Breast epithelium (tissue), 4 donors: Measurements from ENCODE around the gene GPC6. TPM values are rescaled to one million over a fixed set of nuclear protein-coding genes. Genes with fewer than 3 reads are reported as not detected.

ENCODE experiments used
- DNase-seq, 2 donors: peaks; one replicate each; pipeline ENCODE4 v3.0.0-alpha.2; 2019; ENCODE audit warnings: low spot score in 2 of 2
- H3K27ac ChIP-seq, 2 donors: fragments of 200-600 bp; sonication (generic) in 1 of 2; one replicate each; pipeline ENCODE4 v1.5.1; 2016 to 2019; ENCODE audit warnings: mild to moderate bottlenecking in 1 of 2
- H3K27me3 ChIP-seq, 2 donors: fragments of 200-600 bp; sonication (generic) in 1 of 2; one replicate each; pipeline versions ENCODE4 v1.5.1 to v1.6.0; 2017 to 2019; ENCODE audit warnings: control low read depth in 1 of 2, mild to moderate bottlenecking in 1 of 2
- H3K36me3 ChIP-seq: fragments of 200-600 bp; one replicate; pipeline ENCODE4 v1.5.1; 2019
- H3K4me1 ChIP-seq, 2 donors: fragments of 200-600 bp; sonication (generic); one replicate each; pipeline ENCODE4 v1.5.1; 2016 to 2019; ENCODE audit warnings: control low read depth in 1 of 2
- H3K4me3 ChIP-seq, 3 donors: fragments of 200-600 bp; sonication (generic); 1 replicate in 2 of 3; 2 replicates in 1 of 3; pipeline ENCODE4 v1.5.1; 2016 to 2019; ENCODE audit warnings: mild to moderate bottlenecking in 3 of 3, moderate library complexity in 2 of 3
- H3K9me3 ChIP-seq, 2 donors: fragments of 200-600 bp; sonication (generic) in 1 of 2; one replicate each; pipeline ENCODE4 v1.5.1; 2016 to 2019; ENCODE audit warnings: control low read depth in 1 of 2
- CTCF ChIP-seq, 3 donors: fragments of 450-650 bp; IDR thresholded peaks; one replicate each; pipeline ENCODE4 v1.5.1; 2016 to 2017; ENCODE audit warnings: antibody characterized with exemption in 3 of 3, mild to moderate bottlenecking in 3 of 3, moderate library complexity in 3 of 3
- POLR2A ChIP-seq: fragments of 450-650 bp; IDR thresholded peaks from one replicate; pipeline ENCODE4 v1.6.1; 2016; ENCODE audit warnings: antibody characterized with exemption, mild to moderate bottlenecking, moderate library complexity
- POLR2AphosphoS5 ChIP-seq, 3 donors: sonication (generic); formaldehyde crosslinking; IDR thresholded peaks; one replicate each; pipeline ENCODE4 v1.6.1; 2017; ENCODE audit warnings: antibody characterized with exemption in 3 of 3
- intact Hi-C: fragments of 100-400 bp; cut with DNase I; formaldehyde crosslinking; loops from one replicate; pipeline ENCODE4 v1.15.1; 2023; ENCODE audit warnings: low total_unique reads
- total RNA-seq, 3 donors: library from RNA; depleted of rRNA; stranded (reverse); fragments of >200 nt; gene quantifications; one replicate each; pipeline ENCODE4 v1.1.0, GENCODE V29; 2016

GPC6 gene
- total RNA-seq, 3 donors from 2014 or later, result 3.5 to 44.0 (median 4.9) TPM

GRCh38 chr13:94119360-94119936 is 892.8 kb downstream of the GPC6 start:
- Histone ChIP-seq H3K4me3 (no peak overlapping the region), H3K36me3 (no peaks in the 10 kb centered on the region), H3K27me3 (no peaks in the 10 kb centered on the region), H3K27ac (no peak overlapping the region), H3K4me1 (no peaks in the 10 kb centered on the region), H3K9me3 (no peaks in the 10 kb centered on the region)
- TF ChIP-seq POLR2AphosphoS5 (IDR thresholded peaks at IDR 0.05) (no peak), CTCF (IDR thresholded peaks at IDR 0.05) (no peak), POLR2A (no peak)
- DNase-seq, result no peak
- intact Hi-C loops, result no loop called here

DNA sequence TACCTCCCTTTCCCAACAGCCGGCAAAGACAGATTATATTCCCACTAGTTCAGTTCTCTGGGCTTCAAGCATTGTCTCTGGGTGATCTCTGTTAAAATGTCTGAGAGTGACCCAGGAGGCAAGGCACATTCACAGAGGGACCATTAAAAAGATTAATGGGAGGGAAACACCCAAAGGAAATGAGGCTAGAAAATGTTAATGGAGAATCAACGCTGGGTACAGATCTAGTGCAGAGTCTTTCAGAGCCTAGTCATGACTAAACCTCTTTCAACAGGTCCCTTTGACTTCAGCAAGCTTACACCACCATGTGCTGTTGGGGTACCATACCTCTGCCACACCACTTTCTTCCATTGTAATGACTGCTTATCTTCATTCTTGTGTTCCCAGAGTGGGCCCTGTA is 894.3 kb downstream of the GPC6 start:
- Histone ChIP-seq H3K36me3 (no peaks in the 10 kb centered on the region), H3K27me3 (no peaks in the 10 kb centered on the region), H3K4me1 (no peaks in the 10 kb centered on the region), H3K4me3 (no peak overlapping the region), H3K27ac (no peak overlapping the region), H3K9me3 (no peaks in the 10 kb centered on the region)
- intact Hi-C loops, result no loop called here
- TF ChIP-seq POLR2AphosphoS5 (IDR thresholded peaks at IDR 0.05) (no peak), CTCF (IDR thresholded peaks at IDR 0.05) (no peak), POLR2A (no peak)
- no peak for DNase-seq

- H3K27me3 ChIP-seq, result no peaks in the 10 kb centered on the region
- TF ChIP-seq CTCF (IDR thresholded peaks at IDR 0.05) (no peak), POLR2A (no peak), POLR2AphosphoS5 (IDR thresholded peaks at IDR 0.05) (no peak)
- intact Hi-C loops, result no loop called here
Measured at GRCh38 chr13:94121686-94122085, 895.1 kb downstream of the GPC6 start.

DNA sequence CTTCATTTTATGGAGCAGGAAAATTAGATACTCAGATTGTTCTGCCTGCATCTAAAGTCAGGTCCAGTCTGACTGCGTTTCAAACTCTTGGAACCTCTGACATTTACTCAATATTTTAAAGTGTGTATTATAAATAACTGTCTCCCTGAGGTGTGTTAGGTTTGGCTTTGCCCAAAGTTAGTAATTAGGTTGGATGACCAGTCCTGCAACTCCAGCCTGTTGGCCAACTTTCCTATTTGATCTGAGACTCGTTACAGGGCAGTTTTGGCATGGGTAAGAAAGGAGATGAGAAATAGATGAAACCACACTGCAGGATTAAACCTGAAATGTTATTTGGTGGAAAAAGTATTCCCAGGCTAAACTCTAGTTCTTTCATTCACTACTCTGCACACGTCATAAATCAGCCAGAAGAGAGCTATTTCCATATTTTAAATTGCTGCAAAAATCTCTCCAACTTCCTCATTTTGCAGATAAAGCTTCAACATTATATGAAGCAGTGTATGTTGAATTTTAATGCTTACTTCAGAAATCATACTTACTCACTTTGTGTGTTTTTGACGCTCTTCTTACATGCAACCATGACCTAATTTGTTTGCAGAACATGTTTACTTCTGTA is 895.8 kb downstream of the GPC6 start:
- intact Hi-C loops, result no loop called here
- Histone ChIP-seq H3K36me3 (no peaks in the 10 kb centered on the region), H3K4me3 (no peak overlapping the region), H3K27me3 (no peaks in the 10 kb centered on the region), H3K9me3 (no peaks in the 10 kb centered on the region), H3K4me1 (no peaks in the 10 kb centered on the region), H3K27ac (no peak overlapping the region)
- DNase-seq, result no peak
- TF ChIP-seq POLR2A, result no peak
- no peak for TF ChIP-seq CTCF (IDR thresholded peaks at IDR 0.05)
- TF ChIP-seq POLR2AphosphoS5 (IDR thresholded peaks at IDR 0.05), result no peak

More at GRCh38 chr13:94121686-94122085, 895.1 kb downstream of the GPC6 start:
- Histone ChIP-seq H3K27ac (no peak overlapping the region), H3K4me3 (no peak overlapping the region), H3K9me3 (no peaks in the 10 kb centered on the region), H3K36me3 (no peaks in the 10 kb centered on the region), H3K4me1 (no peaks in the 10 kb centered on the region)
- DNase-seq, result no peak

GRCh38 chr13:94123557-94123956 is 897.0 kb downstream of the GPC6 start:
- no peak for DNase-seq
- H3K9me3 ChIP-seq, result no peaks in the 10 kb centered on the region
- no peaks in the 10 kb centered on the region for H3K27me3 ChIP-seq
- no peaks in the 10 kb centered on the region for H3K4me1 ChIP-seq
- H3K27ac ChIP-seq, result no peak overlapping the region
- TF ChIP-seq CTCF (IDR thresholded peaks at IDR 0.05), result no peak
- TF ChIP-seq POLR2A, result no peak
- TF ChIP-seq POLR2AphosphoS5 (IDR thresholded peaks at IDR 0.05), result no peak
- intact Hi-C loops, result no loop called here
- H3K36me3 ChIP-seq, result no peaks in the 10 kb centered on the region
- no peak overlapping the region for H3K4me3 ChIP-seq
